ENCODE results near the gene FCN3.

FCN3 gene

GRCh38 chr1:27349784-27350662 lies 24.6 kb downstream of the FCN3 start:
- no peak overlapping the region for H3K27ac ChIP-seq
- H4K20me1 ChIP-seq (ENCODE audit: insufficient read depth), result no peaks in the 10 kb centered on the region
- H3K4me2 ChIP-seq, result no peak overlapping the region
- H3K4me1 ChIP-seq (ENCODE audit: low read depth, poor library complexity, severe bottlenecking), result no peaks in the 10 kb centered on the region
- no peaks in the 10 kb centered on the region for H3K79me2 ChIP-seq (ENCODE audit: insufficient read depth, low read depth)
- TF ChIP-seq, protein P1, sequence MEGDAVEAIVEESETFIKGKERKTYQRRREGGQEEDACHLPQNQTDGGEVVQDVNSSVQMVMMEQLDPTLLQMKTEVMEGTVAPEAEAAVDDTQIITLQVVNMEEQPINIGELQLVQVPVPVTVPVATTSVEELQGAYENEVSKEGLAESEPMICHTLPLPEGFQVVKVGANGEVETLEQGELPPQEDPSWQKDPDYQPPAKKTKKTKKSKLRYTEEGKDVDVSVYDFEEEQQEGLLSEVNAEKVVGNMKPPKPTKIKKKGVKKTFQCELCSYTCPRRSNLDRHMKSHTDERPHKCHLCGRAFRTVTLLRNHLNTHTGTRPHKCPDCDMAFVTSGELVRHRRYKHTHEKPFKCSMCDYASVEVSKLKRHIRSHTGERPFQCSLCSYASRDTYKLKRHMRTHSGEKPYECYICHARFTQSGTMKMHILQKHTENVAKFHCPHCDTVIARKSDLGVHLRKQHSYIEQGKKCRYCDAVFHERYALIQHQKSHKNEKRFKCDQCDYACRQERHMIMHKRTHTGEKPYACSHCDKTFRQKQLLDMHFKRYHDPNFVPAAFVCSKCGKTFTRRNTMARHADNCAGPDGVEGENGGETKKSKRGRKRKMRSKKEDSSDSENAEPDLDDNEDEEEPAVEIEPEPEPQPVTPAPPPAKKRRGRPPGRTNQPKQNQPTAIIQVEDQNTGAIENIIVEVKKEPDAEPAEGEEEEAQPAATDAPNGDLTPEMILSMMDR (conservative IDR thresholded peaks at IDR 0.05; ENCODE audit: low read depth, low read length), result no peak
- no peak overlapping the region for H2AFZ ChIP-seq (ENCODE audit: low read depth)
- H3K36me3 ChIP-seq (ENCODE audit: insufficient read depth), result no peaks in the 10 kb centered on the region
- H3K4me3 ChIP-seq (IDR thresholded peaks at IDR 0.05; ENCODE audit: insufficient read depth, low read depth, low read length), result no peak overlapping the region
- no peak overlapping the region for H3K9ac ChIP-seq
- no peaks in the 10 kb centered on the region for H3K27me3 ChIP-seq (ENCODE audit: insufficient read depth, low read depth)

- Histone ChIP-seq H3K9ac (no peak overlapping the region), H3K27me3 (ENCODE audit: insufficient read depth, low read depth) (no peaks in the 10 kb centered on the region), H3K27ac (no peak overlapping the region), H3K4me3 (IDR thresholded peaks at IDR 0.05; ENCODE audit: insufficient read depth, low read depth, low read length) (no peak overlapping the region), H3K4me2 (no peak overlapping the region), H2AFZ (ENCODE audit: low read depth) (peak overlapping the region; percentile 22; the same call in 1 of the 2 replicates), H3K36me3 (ENCODE audit: insufficient read depth) (no peaks in the 10 kb centered on the region), H3K4me1 (ENCODE audit: low read depth, poor library complexity, severe bottlenecking) (no peaks in the 10 kb centered on the region), H3K79me2 (ENCODE audit: insufficient read depth, low read depth) (no peaks in the 10 kb centered on the region), H4K20me1 (ENCODE audit: insufficient read depth) (no peaks in the 10 kb centered on the region)
- TF ChIP-seq, protein P1 (conservative IDR thresholded peaks at IDR 0.05; ENCODE audit: low read depth, low read length), result no peak
Measured at GRCh38 chr1:27348861-27349783, 25.5 kb downstream of the FCN3 start.

GRCh38 chr1:27346991-27347624 lies 27.5 kb downstream of the FCN3 start:
- Histone ChIP-seq H3K9ac (no peak overlapping the region), H3K79me2 (ENCODE audit: insufficient read depth, low read depth) (no peaks in the 10 kb centered on the region), H3K4me1 (ENCODE audit: low read depth, poor library complexity, severe bottlenecking) (no peaks in the 10 kb centered on the region), H3K27me3 (ENCODE audit: insufficient read depth, low read depth) (no peaks in the 10 kb centered on the region), H3K27ac (no peak overlapping the region), H4K20me1 (ENCODE audit: insufficient read depth) (no peaks in the 10 kb centered on the region), H3K36me3 (ENCODE audit: insufficient read depth) (no peaks in the 10 kb centered on the region), H3K4me3 (IDR thresholded peaks at IDR 0.05; ENCODE audit: insufficient read depth, low read depth, low read length) (no peak overlapping the region), H3K4me2 (no peak overlapping the region), H2AFZ (ENCODE audit: low read depth) (no peak overlapping the region)
- TF ChIP-seq, protein P1 (conservative IDR thresholded peaks at IDR 0.05; ENCODE audit: low read depth, low read length), result no peak

DNA sequence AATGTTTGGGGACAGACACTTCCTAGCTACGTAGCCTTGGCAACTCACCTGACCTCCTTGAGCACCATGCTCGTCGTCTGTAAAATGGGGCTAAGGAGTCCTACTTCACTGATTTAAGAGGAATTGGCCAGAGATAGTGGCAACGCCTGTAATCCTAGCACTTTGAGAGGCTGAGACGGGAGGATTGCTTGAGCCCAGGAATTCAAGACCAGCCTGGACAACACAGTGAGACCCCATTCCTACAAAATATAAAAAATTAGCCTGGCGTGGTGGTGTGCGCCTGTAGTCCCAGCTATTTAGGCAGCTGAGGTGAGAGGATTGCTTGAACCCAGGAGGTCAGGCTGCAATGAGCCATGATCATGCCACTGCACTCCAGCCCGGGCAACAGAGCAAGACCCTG lies 28.3 kb downstream of the FCN3 start:
- no peaks in the 10 kb centered on the region for H3K79me2 ChIP-seq (ENCODE audit: insufficient read depth, low read depth)
- TF ChIP-seq, protein P1 (conservative IDR thresholded peaks at IDR 0.05; ENCODE audit: low read depth, low read length), result no peak

More for the DNA sequence above, 28.3 kb downstream of the FCN3 start:
- H2AFZ ChIP-seq (ENCODE audit: low read depth), result no peak overlapping the region
- no peaks in the 10 kb centered on the region for H4K20me1 ChIP-seq (ENCODE audit: insufficient read depth)
- H3K4me2 ChIP-seq, result no peak overlapping the region
- no peak overlapping the region for H3K9ac ChIP-seq
- no peaks in the 10 kb centered on the region for H3K27me3 ChIP-seq (ENCODE audit: insufficient read depth, low read depth)
- no peak overlapping the region for H3K27ac ChIP-seq
- H3K4me3 ChIP-seq (IDR thresholded peaks at IDR 0.05; ENCODE audit: insufficient read depth, low read depth, low read length), result no peak overlapping the region
- no peaks in the 10 kb centered on the region for H3K36me3 ChIP-seq (ENCODE audit: insufficient read depth)
- H3K4me1 ChIP-seq (ENCODE audit: low read depth, poor library complexity, severe bottlenecking), result no peaks in the 10 kb centered on the region
